Common myeloid progenitor, CD34-positive (primary cell): ENCODE results near the gene POLR2A.
"Not testable (repeated sequence)": the region's sequence is repeated elsewhere in the genome, so short reads cannot be mapped to it uniquely, and the experiment has no call there.

ENCODE experiments used
- CTCF ChIA-PET: fragments of 350-600 bp; sonication (Branson Sonifier 250); formaldehyde crosslinking; loops from one replicate; lab custom pipeline; 2021; ENCODE audit warnings: antibody characterized with exemption; lab: Charles Lee
- POLR2A ChIA-PET: fragments of 350-600 bp; sonication (Branson Sonifier 250); formaldehyde crosslinking; loops from one replicate; lab custom pipeline; 2021; ENCODE audit warnings: antibody characterized with exemption; lab: Charles Lee
- DNase-seq, 3 donors: peaks; one replicate each; pipeline versions ENCODE4 v3.0.0 to v3.0.0-alpha.2; 2013
- H3K27ac ChIP-seq, 2 experiments: 1 replicate in 1 of 2; 2 replicates in 1 of 2; pipeline ENCODE4 v1.7.0; 2013; ENCODE audit warnings: inconsistent platforms in 2 of 2, low read length in 2 of 2, mild to moderate bottlenecking in 2 of 2, low read depth in 1 of 2, moderate library complexity in 1 of 2; ENCODE audit not compliant: severe bottlenecking in 2 of 2, insufficient read depth in 1 of 2, poor library complexity in 1 of 2
- H3K27me3 ChIP-seq, 5 experiments: replicated peaks in 2 of 5; 1 replicate in 3 of 5; 2 replicates in 2 of 5; pipeline versions ENCODE4 v1.6.1 to v1.7.0; 2013; ENCODE audit warnings: low read length in 4 of 5, mild to moderate bottlenecking in 2 of 5, moderate library complexity in 2 of 5, inconsistent platforms in 1 of 5; ENCODE audit not compliant: insufficient read depth in 5 of 5, control insufficient read depth in 4 of 5
- H3K36me3 ChIP-seq, 4 experiments: 1 replicate in 2 of 4; 2 replicates in 2 of 4; pipeline versions ENCODE4 v1.6.1 to v1.7.0; 2013; ENCODE audit warnings: low read length in 3 of 4, control low read depth in 1 of 4, mild to moderate bottlenecking in 1 of 4; ENCODE audit not compliant: control insufficient read depth in 4 of 4, insufficient read depth in 4 of 4
- H3K4me1 ChIP-seq, 4 experiments: 1 replicate in 3 of 4; 2 replicates in 1 of 4; pipeline versions ENCODE4 v1.6.1 to v1.7.1; 2013; ENCODE audit warnings: low read length in 3 of 4, mild to moderate bottlenecking in 3 of 4, control low read depth in 1 of 4, inconsistent platforms in 1 of 4, moderate library complexity in 1 of 4; ENCODE audit not compliant: control insufficient read depth in 4 of 4, insufficient read depth in 4 of 4; ENCODE audit errors: control extremely low read depth in 1 of 4
- H3K4me3 ChIP-seq, 7 experiments: 1 replicate in 4 of 7; 2 replicates in 3 of 7; pipeline versions ENCODE4 v1.5.1 to v1.7.0; 2013; ENCODE audit warnings: mild to moderate bottlenecking in 7 of 7, low read length in 6 of 7, moderate library complexity in 6 of 7, inconsistent platforms in 2 of 7, low read depth in 2 of 7, control low read depth in 1 of 7; ENCODE audit not compliant: insufficient read depth in 4 of 7, control insufficient read depth in 1 of 7; ENCODE audit errors: extremely low read depth in 1 of 7
- H3K9me3 ChIP-seq, 5 experiments: 1 replicate in 4 of 5; 2 replicates in 1 of 5; pipeline versions ENCODE4 v1.6.1 to v1.7.1; 2013; ENCODE audit warnings: low read length in 4 of 5, mild to moderate bottlenecking in 2 of 5, inconsistent platforms in 1 of 5, low read depth in 1 of 5, moderate library complexity in 1 of 5; ENCODE audit not compliant: control insufficient read depth in 4 of 5, insufficient read depth in 2 of 5; ENCODE audit errors: control extremely low read depth in 1 of 5
- WGBS: methylation state at CpG from one replicate; pipeline ENCODE4 v1.1.5; 2013; ENCODE audit not compliant: insufficient coverage; 5-methylcytosine and 5-hydroxymethylcytosine counted together

POLR2A gene

DNA sequence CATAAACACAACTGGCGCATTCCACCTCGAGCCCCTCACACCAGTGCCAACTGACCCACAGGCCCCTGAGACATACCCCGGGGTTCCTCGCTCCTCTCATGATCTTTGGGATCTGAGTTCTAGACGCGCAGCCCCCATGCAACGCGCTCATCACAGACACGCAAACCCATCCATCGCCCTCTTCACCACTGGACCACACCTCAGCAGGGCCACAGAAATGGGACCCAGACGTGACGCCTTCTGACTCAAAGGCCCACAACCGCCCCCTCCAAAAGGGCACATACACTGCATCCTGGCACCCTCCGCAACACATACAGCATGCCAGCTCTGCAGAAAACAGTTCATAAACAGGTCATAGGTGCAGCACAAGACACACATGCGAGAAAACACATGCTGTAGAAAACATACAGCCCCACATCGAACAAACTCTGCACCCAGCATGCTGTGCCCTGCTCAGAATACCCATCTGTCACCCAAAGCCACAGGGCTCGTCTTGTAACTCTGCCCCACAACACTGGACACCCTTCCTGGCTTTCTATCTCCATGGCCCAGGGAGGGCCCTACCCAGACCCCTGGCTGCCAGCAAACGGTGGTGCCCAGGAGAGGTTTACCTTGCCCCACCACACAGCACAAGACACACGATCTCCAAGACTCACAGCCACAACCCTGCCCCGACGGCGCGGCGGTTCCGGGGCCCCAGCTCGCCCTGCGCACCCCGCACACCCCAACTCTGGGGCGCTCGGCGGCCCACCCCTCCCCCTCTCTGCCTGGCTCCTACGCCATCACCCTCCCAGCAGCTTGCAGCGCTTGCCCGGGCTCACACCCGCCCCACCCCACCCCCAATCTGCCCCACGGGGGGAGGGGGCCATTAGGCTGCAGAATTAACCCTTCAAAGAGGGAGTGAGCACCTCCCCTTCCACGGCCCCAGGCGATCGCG lies 5.6 kb upstream of the POLR2A start:
- POLR2A ChIA-PET = interaction anchor here (0.7 to 1.5 kb wide), 4 partner anchors 15 to 142 kb away, joined by 3 read pairs; no protein-coding TSS in a partner anchor
- 26% methylated on average over 28 of the region's 40 CpGs for WGBS
- H3K9me3 ChIP-seq = no peaks in the 10 kb centered on the region
- CTCF ChIA-PET = interaction anchor here (0.6 to 3.9 kb wide), 10 partner anchors 11 to 123 kb away, joined by 3 to 29 read pairs (median 4); partner anchors contain the start of gene TMEM102
- no peaks in the 10 kb centered on the region for H3K27me3 ChIP-seq
- H3K4me3 ChIP-seq = peak overlapping the region; percentile 65 to 88 (median 79)
- DNase-seq = peak; percentile 31 to 76 (median 65)
- H3K4me1 ChIP-seq = peaks cover 0 to 56% (median 51%) of the 10 kb centered on the region in 4 experiments
- H3K36me3 ChIP-seq = peaks cover 0 to 7% (median 0%) of the 10 kb centered on the region in 4 experiments
- H3K27ac ChIP-seq = peak overlapping the region; percentile 66 to 87

DNA sequence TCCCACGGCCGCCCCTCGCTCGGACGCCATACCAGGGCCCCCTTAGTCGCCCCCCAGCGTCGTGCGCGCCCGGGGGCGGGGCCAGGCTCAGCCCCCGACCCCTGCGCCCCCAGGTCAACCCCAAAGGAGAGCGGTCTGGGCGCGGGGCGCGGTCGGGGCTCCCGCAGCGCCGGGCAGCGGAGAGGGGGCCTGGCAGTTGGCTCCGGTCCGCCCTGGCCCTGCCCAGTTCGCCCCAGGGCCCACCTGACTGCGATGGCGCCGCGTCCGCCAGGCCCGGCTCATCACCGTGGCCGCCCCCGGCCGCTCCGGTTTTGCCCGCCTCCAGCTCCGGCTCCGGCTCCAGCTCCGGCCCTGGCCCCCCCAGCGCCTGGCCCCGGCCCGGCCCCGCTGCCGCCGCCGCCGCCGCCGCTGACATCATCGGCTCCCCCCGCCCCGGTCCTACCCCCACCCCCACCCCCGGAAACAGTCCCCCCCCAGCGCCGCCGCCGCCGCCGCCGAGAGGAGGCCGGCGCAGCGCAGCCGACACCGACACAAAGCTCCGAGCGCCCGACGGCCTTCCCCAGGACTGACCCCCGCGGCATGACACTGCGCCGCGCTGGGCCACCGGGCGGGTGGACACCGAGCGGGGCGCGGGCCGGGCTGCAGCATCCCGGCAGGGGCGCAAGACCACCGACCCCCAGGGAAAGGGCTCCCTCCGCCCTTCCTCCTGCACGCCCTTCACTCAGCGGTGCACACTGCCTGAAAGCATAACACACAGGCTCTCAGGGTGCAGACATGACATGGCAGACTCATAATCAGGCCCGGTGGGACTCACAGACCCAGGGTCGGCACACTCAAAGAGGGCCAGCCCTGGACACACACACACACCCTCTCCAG lies 4.7 kb upstream of the POLR2A start, which contains the start of gene ZBTB4:
ZBTB4 (minus strand) TSS at position 419 of the 876 bp plus-strand sequence. CDS start 12,830 bp downstream, outside the sequence.
- DNase-seq = peak in 2 of 3 donors; percentile 60 to 69
- Histone ChIP-seq H3K9me3 (no peaks in the 10 kb centered on the region), H3K36me3 (peaks cover 0 to 7% (median 0%) of the 10 kb centered on the region in 4 experiments), H3K4me1 (peaks cover 0 to 57% (median 53%) of the 10 kb centered on the region in 4 experiments), H3K27ac (peak within 1 kb of the TSS; percentile 66 to 87), H3K27me3 (no peaks in the 10 kb centered on the region), H3K4me3 (peak within 1 kb of the TSS; percentile 65 to 88 (median 79))
- 0% methylated on average over 37 of the region's 92 CpGs for WGBS
- CTCF ChIA-PET = interaction anchor here (1.0 to 3.9 kb wide), 9 partner anchors 11 to 81 kb away, joined by 3 to 29 read pairs (median 5); partner anchors contain the start of gene TMEM102
- POLR2A ChIA-PET = interaction anchor here (0.5 to 1.5 kb wide), 8 partner anchors 9 to 42 kb away, joined by 3 to 5 read pairs (median 3); no protein-coding TSS in a partner anchor

DNA sequence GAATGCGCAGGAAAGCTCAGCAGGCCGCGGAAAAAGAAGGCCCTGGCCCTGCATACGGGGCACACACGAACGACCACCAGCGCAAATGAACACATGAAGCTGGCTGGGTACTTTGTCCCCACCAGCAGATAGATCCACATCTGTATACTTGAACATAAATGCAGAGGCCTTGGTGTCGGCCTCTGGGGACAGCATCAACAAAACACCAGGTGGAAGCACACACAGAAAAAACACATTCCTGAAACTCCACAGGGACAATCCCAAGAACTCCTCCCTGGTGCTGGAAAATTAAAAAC lies 4.1 kb upstream of the POLR2A start:
- peak overlapping the region; percentile 46 to 82 for H3K27ac ChIP-seq
- CTCF ChIA-PET = interaction anchor here (1.0 to 2.1 kb wide), 5 partner anchors 28 to 67 kb away, joined by 3 to 9 read pairs (median 5); partner anchors contain the start of gene TMEM102
- DNase-seq = no peak
- 20% methylated on average over 1 of the region's 8 CpGs for WGBS
- POLR2A ChIA-PET = interaction anchor here (0.5 to 1.4 kb wide), 6 partner anchors 9 to 43 kb away, joined by 3 to 5 read pairs (median 4); no protein-coding TSS in a partner anchor
- H3K27me3 ChIP-seq = no peaks in the 10 kb centered on the region
- no peaks in the 10 kb centered on the region for H3K9me3 ChIP-seq
- peaks cover under 1 to 59% (median 55%) of the 10 kb centered on the region in 4 experiments for H3K4me1 ChIP-seq
- peak overlapping the region; percentile 33 to 88 (median 71) for H3K4me3 ChIP-seq
- H3K36me3 ChIP-seq = peaks cover 0 to 7% (median 0%) of the 10 kb centered on the region in 4 experiments

DNA sequence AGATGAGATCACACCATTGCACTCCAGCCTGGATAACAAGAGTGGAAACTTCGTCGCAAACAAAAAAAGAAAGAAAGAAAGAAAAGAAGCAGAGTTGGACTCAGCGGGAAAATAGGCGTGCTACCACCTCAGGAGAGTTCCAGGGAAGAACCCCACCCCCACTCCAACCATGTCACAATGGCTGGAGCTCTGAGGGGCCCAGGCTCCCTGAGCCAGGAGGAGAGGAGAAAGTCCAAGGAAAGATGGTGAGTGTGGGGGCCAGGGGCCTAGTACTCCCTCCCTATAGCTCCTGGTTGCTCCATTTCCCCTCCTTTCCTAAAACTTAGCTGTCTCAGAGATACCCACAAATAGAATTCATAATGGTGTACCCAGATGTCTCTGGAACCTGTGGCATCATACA lies 2.9 kb upstream of the POLR2A start, which contains the start of gene SLC35G6:
SLC35G6 (plus strand) TSS at position 172 of the 400 bp plus-strand sequence; CDS start at position 243, 71 bp downstream.
- H3K27me3 ChIP-seq, DNase-seq, H3K9me3 ChIP-seq, POLR2A ChIA-PET, H3K36me3 ChIP-seq: not testable (repeated sequence)
- Histone ChIP-seq H3K4me3 (peak within 1 kb of the TSS in 2 of 7 experiments; percentile 65 to 88), H3K27ac (peak within 1 kb of the TSS in 1 of 2 experiments; percentile 82), H3K4me1 (peaks cover 8 to 62% (median 59%) of the 10 kb centered on the region in 4 experiments)
- CTCF ChIA-PET = interaction anchor here (1.1 to 2.1 kb wide), 2 partner anchors 45 to 79 kb away, joined by 3 to 9 read pairs; partner anchors contain the start of gene TMEM102
- no CpG with 5 or more reads among the region's 4 CpGs for WGBS

DNA sequence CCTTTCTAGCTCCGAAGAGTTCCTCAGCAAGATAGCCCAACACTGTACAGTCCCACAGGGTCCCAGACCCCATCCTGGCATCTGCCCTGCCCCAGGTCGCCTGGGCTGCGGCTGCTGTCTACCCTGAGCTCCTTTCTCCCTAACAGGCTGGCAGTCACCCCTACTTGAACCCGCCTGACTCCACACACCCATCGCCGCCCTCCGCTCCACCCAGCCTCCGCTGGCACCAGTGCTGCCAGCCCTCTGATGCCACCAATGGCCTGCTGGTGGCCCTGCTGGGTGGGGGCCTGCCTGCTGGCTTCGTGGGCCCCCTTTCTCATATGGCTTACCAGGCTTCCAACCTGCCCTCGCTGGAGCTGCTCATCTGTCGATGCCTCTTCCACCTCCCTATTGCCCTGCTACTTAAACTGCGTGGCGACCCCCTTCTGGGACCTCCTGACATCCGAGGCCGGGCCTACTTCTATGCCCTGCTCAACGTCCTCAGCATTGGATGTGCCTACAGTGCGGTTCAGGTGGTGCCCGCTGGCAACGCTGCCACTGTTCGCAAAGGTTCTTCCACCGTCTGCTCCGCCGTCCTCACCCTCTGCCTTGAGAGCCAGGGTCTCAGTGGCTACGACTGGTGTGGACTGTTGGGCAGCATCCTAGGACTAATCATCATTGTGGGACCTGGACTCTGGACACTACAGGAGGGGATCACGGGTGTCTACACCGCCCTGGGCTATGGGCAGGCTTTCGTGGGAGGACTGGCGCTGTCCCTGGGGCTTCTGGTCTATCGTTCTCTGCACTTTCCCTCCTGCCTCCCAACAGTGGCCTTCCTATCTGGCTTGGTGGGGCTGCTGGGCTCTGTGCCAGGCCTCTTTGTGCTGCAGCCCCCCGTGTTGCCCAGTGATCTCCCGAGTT lies 2.1 kb upstream of the POLR2A start:
- DNase-seq, H3K27me3 ChIP-seq, POLR2A ChIA-PET, H3K36me3 ChIP-seq, H3K9me3 ChIP-seq: not testable (repeated sequence)
- peaks cover 12 to 65% (median 55%) of the 10 kb centered on the region in 4 experiments for H3K4me1 ChIP-seq
- H3K27ac ChIP-seq = peak overlapping the region in 1 of 2 experiments; percentile 100
- CTCF ChIA-PET = interaction anchor here (1.1 kb wide), 1 partner anchor 78 kb away, joined by 3 read pairs; no protein-coding TSS in a partner anchor
- 97% methylated on average over 27 of the region's 31 CpGs for WGBS
- H3K4me3 ChIP-seq = peak overlapping the region in 1 of 7 experiments; percentile 90
